Activated gamma-delta T cell treated with anti-CD3 and anti-CD28 coated beads, Interleukin-2, amount 50 U/mL, for 16 hours (primary cell): ENCODE data around the gene SPRR5.

Source experiments
- DNase-seq: peaks from one replicate; pipeline ENCODE4 v3.0.0-alpha.2; 2020; ENCODE audit warnings: low read depth

SPRR5 gene

DNA sequence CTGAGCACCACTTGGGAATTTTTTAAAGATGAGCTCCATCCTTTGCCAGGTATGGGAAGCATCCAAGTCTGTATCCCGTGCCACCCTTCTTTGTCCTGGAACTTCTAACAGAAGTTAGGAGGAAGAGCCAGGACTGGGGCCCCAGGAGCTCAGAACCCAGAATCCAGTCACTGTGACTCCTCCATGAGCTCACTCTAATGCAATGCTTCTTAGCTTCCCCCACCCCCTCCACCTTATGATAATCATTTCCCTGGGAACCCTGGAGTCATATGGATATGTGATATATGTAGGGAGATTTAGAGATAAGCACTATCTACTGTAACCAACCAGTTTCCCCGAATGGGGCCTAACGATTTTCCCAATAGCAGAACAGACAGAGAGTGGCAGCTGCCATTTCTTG is 758 bp upstream of the SPRR5 start:
- no peak for DNase-seq

DNA sequence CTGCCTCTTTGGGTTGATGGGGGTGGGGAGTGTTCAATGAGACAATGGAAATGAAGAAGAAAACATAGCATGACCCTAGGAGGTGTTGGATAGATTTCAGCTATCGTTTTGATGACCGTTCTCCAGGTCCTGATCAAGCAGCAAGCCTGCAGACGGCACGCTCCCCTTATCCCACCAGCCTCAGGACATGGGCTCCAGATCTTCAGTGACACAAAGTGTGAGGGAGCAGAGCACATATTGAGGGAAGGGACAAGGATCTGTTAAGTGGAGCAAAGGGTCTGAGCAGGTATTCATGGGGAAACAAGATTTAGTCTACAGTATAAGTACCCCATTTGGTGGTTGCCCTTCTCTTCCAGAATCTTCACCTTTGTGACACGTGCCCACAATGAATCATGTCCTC is 4.7 kb downstream of the SPRR5 start:
- no peak for DNase-seq

DNA sequence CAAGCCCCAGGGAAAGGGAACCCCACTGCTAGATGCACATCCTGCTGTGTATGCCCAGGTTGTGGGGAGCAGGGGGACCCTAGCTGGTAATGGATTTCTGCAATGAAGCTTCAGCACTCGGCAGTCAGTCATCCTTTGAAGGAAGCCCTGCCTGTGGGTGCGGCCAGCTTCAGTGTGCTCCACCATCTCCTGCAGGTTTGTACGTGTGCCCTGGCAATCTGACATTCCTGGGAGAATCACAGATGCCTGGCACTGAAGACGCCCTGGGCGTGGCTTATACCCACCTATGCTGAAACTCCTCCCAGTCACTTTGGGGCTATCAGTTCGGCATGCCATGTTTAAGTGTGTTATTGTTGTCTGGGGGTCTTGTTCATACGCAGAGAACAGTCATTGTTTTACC is 6.8 kb downstream of the SPRR5 start:
- DNase-seq = no peak

DNA sequence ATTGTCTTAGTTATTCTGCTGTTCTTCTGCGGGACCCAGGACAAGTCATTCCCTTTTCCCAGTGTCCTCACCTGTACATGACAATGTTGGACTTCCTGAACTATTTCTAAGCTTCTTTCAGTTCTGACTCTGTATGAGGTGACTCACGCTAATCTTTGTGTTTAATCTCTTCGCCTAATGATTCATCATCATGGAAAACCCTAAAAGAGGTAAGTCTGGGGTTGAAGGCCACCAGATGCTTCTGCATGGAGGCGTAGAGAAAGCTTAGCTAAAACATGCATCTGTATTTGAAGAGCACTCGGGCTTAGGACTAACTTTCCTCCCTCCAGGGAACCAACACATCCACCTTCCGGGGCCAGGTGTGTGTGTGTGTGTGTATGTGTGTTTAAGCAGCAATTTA is 7.4 kb downstream of the SPRR5 start:
- DNase-seq = no peak

DNA sequence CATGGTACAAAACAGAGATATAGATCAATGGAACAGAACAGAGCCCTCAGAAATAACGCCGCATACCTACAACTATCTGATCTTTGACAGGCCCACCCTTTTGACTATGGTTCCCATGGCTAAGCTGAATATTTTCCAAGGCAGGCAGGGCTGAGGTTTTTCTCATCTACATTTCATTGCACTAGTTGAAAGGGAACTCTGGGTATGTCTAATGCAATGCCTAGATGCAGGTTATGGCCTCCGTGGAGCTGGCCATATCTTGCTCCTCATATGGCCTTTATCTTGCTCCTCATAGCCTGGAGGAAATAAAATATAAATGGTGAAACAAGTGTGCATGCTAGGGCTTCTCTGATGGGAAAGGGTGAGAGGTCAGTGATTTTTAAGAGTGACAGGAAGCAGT is 10.6 kb downstream of the SPRR5 start:
- DNase-seq = no peak

DNA sequence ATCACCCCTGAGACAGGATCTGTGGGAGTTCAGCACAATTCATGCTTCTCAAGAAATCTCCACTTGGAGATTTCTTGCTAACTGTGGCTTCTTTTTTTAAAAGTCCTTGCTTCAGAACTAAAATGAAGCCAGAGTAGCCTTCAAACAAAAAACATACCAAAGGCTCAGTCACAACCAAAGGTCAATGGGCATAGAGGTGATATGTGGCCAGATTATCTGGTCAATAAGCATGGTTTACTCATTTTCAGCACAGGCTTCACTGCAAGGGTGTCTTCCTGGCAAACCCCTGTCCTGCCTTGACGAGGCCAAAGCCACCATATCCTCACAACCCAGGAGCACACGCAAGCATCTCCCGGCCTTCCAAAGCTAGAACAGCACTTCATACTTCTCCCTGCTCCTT is 12.3 kb downstream of the SPRR5 start:
- DNase-seq = no peak

DNA sequence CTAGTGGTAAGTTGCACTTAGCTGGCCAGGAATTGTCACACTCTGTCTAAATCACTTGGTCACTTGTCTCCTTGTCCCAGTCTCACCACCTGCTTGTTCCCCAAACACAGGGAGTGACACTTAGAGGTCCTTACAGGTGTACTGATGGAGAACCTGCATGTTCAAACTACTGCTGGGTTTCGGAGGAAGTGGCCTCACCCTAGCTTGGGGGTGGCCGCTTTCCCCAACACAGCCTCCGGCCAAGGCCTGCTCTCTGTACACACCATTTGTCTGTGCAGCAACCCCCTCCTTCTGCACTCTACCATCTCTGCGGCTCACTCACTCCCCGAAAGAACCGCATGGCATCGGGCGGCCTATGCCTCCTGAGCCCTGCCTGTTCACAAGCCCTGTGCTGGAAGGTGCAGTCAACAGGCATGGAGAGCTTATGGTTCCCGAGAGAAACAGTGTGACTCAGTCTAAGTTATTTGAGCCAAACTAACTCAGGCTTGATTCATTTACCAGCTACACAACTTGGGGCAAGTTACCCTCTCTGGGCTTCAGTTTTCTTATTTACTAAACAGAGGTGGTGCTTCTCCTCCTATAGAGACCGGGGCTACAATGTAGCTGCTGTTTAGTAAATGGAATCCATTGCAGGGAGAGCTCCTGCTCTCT is 12.9 kb downstream of the SPRR5 start:
- no peak for DNase-seq

DNA sequence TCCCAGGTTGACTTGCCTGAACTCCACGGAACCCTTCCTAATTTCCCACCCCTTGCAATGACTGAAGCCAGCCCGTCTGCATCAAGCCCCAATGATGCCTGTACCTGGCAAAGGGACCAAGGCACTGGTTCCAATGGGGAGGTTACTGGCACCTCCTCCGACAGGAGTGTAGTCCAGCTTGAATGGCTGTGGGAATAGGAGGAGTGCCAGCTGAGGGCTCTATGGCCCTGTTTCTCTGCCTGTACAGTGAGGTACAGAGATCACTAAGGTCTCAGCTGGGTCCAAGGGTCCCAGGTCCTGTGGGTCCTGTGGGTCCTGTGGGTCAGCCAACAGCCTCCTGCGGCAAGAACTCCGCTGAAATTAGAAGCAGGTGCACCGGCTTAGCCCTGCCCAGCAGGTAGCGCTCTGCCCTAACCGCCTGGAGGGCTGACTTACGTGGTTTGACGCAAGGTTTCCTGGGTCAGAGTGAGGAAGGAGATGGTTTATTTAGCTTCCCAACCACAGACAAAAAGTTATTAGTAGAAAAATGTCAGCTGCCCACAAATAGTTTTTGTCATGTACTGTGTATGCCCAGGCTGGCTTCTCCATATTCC is 13.5 kb downstream of the SPRR5 start:
- no peak for DNase-seq

DNA sequence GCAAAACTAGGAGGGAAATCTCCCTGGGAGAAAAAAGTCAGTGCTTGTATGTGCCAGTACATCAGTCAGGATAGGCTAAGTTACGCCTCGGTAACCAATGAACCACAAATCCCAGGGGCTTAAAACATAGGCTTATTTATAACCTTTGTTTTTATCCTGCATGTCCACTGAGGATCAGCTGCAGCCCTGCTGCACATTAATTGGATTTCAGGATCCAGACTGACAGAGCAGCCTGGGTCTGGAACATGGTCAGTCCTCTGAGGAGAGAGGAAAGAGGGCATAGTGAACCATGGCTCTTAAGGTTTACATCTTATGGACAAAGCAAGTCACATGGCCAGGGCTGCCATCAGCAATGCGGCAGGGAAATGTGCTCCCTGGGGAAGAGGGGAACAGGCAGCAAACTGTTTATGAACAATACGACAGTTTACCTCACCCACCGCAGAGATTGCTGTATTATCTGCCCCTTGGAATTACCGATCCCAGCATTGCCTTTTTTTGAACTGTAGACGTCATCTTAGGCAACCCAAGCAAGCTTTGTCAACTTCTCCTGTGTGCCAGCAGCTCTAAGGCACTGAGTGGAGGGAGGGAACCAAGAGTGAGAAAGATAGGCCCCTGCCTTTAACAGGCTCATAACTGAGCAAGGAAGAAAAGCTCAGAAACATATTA is 14.4 kb downstream of the SPRR5 start:
- no peak for DNase-seq

DNA sequence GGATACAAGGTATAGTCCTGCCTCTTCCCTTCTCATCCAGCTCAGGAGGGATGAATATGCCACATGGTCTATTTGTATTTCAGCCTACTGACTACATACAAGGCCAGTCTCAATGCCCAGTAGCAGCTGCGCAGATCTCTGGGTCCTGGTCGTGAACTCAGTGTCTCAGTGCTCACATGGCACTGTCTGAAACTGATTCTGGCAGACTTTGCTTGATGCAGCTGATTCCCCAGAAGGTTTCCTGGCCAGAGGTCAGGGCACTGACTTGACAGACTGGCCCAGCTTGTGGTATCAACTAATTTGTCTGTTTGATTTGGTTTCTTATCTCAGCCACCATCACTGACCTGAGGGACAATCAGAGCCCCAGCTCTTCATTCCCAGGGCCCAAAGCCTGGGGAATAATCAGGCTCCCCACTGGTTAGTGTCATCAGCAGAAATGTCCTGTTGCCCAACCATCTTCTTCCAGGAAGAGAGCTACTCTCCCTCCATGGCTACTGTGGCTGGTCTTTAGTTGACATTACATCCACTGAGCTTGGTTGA is 15.9 kb downstream of the SPRR5 start:
- no peak for DNase-seq

DNA sequence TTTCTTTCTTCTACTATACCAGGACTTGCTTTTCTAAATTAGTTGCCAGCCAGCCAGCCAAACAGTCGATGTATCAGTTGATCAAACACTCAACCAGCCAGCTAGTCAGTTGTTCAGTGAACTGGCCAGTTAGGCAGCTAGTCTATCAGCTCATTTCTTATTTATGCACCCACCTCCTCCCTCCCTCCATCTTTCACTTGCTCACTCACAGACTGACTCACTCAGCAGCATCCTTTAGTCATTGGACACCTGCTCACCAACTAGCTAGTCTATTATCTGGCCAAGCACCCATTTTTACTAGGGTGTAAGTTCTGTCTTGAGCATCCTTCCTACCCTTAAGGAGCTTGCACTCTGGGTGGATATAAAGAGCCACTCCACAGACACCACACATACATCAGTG is 17.5 kb downstream of the SPRR5 start:
- DNase-seq = no peak

DNA sequence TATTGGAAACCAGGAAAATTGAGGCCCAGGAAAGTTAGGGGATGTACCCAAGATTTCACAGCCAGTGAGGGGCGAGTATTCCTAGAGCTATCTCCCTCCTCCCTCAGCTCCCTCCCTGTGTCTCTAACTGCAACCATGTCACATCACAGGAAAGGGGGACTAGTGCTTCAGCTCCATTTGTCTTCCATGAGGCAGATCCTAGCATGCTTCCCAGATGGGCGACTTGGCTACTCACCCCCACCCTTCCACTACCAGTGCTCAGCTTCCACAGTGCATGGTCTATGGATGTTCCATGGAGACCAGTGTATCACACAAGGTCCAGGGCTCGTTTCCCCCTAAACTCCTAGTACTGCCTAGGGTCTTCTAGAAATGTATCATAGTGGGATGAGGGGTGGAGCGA is 18.8 kb downstream of the SPRR5 start:
- no peak for DNase-seq

DNA sequence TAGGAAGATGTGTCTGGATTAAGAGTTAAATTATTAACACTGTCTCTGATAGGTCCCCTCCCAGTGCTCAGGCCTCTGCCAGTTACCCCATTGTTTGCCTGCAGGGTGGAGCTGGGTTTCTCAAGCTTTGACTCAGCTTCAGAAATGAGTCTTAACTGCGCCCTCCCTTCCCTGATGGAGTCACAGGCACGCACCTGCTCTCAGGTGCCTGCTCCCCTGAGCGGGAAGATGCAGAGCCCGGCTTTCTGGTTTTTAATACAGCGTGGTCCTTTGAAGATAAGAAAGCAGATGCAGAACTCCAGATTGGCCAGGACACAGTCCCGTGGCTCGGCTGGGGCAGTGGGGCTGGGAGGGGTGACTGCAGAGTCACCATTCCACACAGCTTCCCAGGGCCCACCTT is 20.2 kb downstream of the SPRR5 start:
- DNase-seq = no peak

DNA sequence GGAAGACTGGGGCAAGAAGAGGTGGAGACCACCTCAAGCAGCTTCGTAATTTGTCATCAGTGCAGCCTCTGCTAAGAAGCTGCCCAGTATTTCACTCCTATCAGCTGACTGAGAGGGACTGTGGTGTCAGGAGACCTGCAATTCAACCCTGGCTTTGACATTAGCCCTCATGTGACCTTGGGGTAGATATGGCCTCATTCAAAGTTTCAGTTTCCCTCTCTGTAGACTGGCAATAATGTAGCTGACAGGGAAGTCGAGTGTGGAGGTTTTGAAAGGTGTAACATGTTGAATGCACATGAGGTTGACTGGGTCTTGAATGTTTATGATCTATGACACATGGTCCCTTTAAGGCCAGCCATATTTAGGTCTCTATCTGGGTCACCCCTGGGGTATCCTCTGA is 21.2 kb downstream of the SPRR5 start:
- no peak for DNase-seq

DNA sequence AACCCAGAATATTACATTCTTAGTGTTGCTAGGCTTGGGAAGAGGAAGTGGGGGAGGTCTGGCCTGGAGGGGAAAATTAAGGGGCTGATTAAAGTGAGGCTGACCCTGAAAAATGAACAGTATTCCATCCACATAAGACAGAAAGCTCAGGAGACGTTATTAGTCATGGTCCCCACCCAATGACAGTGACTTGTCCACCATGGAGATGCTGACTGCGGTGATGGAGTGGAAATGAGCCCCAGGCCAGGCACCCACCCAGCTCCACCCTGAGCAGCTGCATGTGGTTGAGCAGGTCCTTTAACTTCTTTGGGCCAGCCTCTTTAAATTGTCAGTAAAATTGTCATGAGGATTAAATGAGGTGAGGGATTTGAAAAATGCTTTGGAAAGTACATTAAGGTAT is 22.0 kb downstream of the SPRR5 start:
- DNase-seq = no peak

DNA sequence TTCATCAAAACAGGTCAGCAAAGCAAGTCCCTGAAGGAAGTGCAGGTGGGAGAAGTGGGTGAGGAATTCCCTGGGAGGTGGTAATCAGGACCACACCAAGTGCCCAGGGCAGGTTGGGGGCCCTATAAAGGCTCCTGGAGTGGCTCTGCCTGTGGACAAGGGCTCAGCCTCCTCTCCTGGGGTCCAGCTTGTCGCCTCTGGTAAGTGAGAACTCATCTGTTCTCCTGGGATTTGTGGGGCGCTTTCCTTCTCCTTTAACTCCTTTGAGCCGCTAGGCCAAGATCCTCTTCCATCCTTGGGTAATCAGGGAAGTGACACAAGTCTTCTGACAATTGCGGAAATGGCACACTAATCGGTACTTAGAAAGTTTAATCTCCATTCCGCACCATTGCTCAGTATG is 23.5 kb downstream of the SPRR5 start, which contains the start of gene SPRR4:
TSS of gene SPRR4 (plus strand) at position 154 of the 400 bp plus-strand sequence. CDS start 1,243 bp downstream, outside the sequence.
- DNase-seq = no peak

DNA sequence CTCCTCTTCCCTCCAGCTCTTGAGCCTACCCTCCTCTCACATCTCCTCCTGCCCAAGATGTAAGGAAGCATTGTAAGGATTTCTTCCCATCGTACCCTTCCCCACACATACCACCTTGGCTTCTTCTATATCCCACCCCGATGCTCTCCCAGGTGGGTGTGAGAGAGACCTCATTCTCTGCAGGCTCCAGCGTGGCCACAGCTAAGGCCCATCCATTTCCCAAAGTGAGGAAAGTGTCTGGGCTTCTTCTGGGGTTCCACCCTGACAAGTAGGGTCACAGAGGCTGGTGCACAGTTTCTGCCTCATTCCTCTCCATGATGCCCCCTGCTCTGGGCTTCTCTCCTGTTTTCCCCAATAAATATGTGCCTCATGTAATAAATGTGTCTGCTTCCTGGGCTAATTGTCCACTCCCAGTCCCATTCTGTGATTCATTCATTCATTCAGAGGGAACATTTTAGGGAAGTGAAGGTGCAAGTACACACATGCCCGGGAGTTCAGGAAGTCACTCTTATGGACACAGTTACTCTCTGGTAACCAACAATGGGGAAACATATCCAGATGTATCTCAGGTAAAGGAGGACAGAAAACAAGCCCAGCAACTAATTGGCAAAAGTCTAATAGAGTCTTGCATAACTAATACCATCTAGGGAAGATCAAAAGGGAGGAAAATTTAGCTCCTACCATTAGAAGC is 25.3 kb downstream of the SPRR5 start:
- DNase-seq = no peak

DNA sequence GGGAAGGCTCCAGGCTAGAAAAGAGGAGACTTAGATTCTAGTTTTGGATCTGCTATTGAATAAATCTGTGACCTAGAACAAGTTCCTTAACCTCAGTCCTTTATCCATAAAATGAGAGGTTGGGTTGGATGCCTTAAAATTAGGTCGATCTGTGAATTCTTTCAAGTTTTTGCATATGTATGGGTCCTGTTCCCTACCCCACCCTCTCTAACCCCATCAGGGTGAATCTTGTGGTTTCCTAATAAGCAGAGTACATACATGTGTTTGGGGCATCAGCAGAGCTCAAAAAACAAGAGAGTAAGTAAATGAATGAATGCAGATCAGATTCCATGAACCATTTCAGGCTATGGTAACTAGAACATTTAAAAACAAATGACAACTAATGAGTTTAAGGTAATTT is 29.7 kb downstream of the SPRR5 start:
- DNase-seq = no peak

DNA sequence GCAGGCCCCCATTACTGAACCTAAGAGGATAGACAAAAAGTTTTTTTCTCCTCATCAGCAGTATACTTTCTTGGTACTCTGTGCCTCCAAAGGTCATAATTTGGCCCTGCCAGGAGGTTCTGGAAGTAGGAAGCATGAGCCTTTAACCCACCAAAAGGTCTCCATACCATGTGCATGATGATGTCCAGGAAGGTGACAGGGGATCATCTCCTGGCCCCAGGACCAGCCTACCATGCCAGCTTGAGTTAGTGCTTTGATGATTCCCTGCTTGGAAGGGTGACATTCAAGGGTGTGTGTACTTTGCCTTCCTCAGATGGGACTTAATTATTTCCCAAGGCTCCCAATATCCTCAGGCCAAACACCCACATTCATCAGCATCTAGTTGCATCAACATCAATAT is 30.6 kb downstream of the SPRR5 start:
- no peak for DNase-seq

DNA sequence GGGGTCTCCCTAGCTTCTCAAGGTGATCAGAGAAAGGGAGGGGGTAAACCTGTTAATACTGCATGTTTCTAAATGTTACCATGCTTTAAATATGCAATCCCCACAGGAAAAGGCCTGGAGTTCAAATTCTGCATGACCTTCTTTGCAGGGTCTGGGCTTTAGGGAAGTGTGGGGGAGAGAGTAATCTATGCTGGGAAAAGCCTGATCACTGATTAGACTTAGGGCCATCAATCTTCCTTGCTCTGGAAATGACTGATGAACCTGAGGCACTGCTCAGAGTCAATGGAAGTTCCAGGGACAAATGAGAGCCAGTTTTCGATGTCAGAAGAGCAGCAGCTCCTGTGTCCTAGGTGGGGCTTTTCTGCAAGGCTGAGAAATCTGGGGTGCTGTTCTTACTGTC is 33.7 kb downstream of the SPRR5 start:
- no peak for DNase-seq

DNA sequence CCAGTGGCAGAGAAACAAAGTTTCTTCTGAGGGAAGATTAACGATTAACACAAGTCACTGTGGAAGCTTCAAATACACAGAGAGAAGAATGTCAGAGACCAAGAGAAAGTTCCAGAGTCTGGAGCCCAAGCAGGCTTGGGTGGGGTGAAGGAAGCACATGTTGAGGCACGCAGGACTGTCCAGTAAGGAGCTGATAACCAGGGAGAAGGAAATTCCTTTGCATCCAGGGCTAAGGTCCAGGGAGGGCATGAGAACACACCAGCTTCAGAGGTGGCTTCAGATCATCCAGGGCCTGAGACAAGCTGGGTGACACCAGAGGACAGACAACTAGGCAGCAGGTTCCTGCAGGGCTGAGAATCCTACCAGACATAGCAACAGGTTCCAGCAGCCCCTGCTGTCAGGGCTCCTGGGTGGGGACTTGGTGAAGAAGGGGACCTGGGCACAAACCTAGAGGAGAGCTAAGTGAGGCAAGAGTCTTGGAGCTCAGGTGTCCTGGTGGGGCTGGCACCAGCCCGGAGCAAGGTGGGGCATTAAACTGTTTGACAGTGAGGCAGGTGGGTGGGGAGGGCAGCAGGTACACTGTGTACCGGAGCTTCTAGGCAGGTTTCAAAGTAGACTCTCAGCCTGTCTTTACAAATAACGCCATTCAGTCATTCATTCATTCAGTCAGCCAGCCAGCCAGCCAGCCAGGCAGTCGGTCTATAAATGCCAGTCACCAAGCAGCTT is 34.3 kb downstream of the SPRR5 start:
- no peak for DNase-seq

DNA sequence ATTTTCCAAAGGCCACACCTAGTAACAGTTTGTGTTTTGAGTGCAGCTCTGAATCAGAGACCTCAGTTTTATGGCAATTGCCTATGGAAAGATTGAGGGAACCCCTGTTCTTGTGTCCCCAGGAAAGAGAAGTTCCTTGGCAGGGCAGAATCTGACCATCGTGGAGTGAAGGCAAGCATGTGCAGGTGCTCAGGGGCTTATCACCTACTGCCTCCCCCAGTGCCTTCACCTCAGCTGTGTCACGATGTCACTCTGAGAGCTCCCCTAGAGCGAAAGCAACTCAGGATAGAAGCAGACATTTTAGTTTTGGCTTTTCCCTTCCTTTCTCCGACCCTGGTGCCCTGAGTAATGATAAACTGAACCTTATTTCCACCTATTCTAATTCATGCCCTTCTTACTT is 35.1 kb downstream of the SPRR5 start:
- DNase-seq = no peak
